Ascending aorta (tissue), 2 donors: ENCODE measurements around the gene NUTF2. TPM values are rescaled to one million over a fixed set of nuclear protein-coding genes. Genes with fewer than 3 reads are reported as not detected.
A peak's percentile ranks its signal among the peaks of the same experiment; 100 is the strongest.

Experiments
- DNase-seq, 2 donors: peaks; one replicate each; pipeline ENCODE4 v3.0.0-alpha.2; 2019; ENCODE audit warnings: low spot score in 2 of 2
- H3K27ac ChIP-seq, 2 donors: fragments of 200-600 bp; sonication (generic); one replicate each; pipeline ENCODE4 v1.5.1; 2016 to 2017; ENCODE audit warnings: mild to moderate bottlenecking in 1 of 2
- H3K27me3 ChIP-seq: fragments of 200-600 bp; sonication (generic); one replicate; pipeline ENCODE4 v1.5.1; 2017
- H3K36me3 ChIP-seq, 2 donors: fragments of 200-600 bp; sonication (generic); one replicate each; pipeline ENCODE4 v1.5.1; 2016
- H3K4me1 ChIP-seq, 2 donors: fragments of 200-600 bp; sonication (generic); one replicate each; pipeline ENCODE4 v1.5.1; 2016 to 2017; ENCODE audit warnings: mild to moderate bottlenecking in 1 of 2
- H3K4me3 ChIP-seq, 2 donors: fragments of 200-600 bp; sonication (generic); one replicate each; pipeline ENCODE4 v1.5.1; 2016 to 2017; ENCODE audit warnings: mild to moderate bottlenecking in 1 of 2
- H3K9me3 ChIP-seq, 2 donors: fragments of 200-600 bp; sonication (generic); one replicate each; pipeline ENCODE4 v1.5.1; 2016
- CTCF ChIP-seq, 3 experiments: fragments of 200-600 bp in 2 of 3; fragments of 450-650 bp in 1 of 3; sonication (generic) in 2 of 3; IDR thresholded peaks; one replicate each; pipeline ENCODE4 v1.5.1; 2016 to 2019; ENCODE audit warnings: antibody characterized with exemption in 3 of 3, mild to moderate bottlenecking in 1 of 3, moderate library complexity in 1 of 3
- intact Hi-C: fragments of 100-400 bp; cut with DNase I; formaldehyde crosslinking; loops from one replicate; pipeline ENCODE4 v1.15.1; 2023
- total RNA-seq: library from RNA; depleted of rRNA; stranded (reverse); fragments of >200 nt; gene quantifications from one replicate; pipeline ENCODE4 v1.1.0, GENCODE V29; 2016

The NUTF2 gene
- total RNA-seq, 1 donor from 2014 or later, result 156 TPM

- H3K9me3 ChIP-seq, result no peaks in the 10 kb centered on the region
- intact Hi-C loops, result loop anchor here (5.0 kb wide), 1 partner anchor 162 kb away; no protein-coding TSS in a partner anchor
- peaks cover 6 to 13% of the 10 kb centered on the region in 2 donors for H3K4me1 ChIP-seq
- H3K27ac ChIP-seq, result no peak overlapping the region
- H3K36me3 ChIP-seq, result peaks cover 83 to 87% of the 10 kb centered on the region in 2 donors
- H3K4me3 ChIP-seq, result no peak overlapping the region
- no peaks in the 10 kb centered on the region for H3K27me3 ChIP-seq
- no peak for TF ChIP-seq CTCF (IDR thresholded peaks at IDR 0.05)
- DNase-seq, result no peak
Measured at GRCh38 chr16:67880584-67880983, 33.9 kb downstream of the NUTF2 start.

- no peaks in the 10 kb centered on the region for H3K9me3 ChIP-seq
- intact Hi-C loops, result loop anchor here (5.0 kb wide), 1 partner anchor 161 kb away; no protein-coding TSS in a partner anchor
- peaks cover 6 to 13% of the 10 kb centered on the region in 2 donors for H3K4me1 ChIP-seq
- no peak overlapping the region for H3K27ac ChIP-seq
- DNase-seq, result no peak
- H3K4me3 ChIP-seq, result no peak overlapping the region
- H3K36me3 ChIP-seq, result peaks cover 73 to 82% of the 10 kb centered on the region in 2 donors
- no peak for TF ChIP-seq CTCF (IDR thresholded peaks at IDR 0.05)
- H3K27me3 ChIP-seq, result no peaks in the 10 kb centered on the region
Measured at GRCh38 chr16:67881621-67882161, 35.0 kb downstream of the NUTF2 start.

GRCh38 chr16:67882374-67883145, 35.8 kb downstream of the NUTF2 start:
- no peak overlapping the region for H3K4me3 ChIP-seq
- no peak for DNase-seq
- H3K36me3 ChIP-seq, result peaks cover 65 to 73% of the 10 kb centered on the region in 2 donors
- TF ChIP-seq CTCF (IDR thresholded peaks at IDR 0.05), result no peak
- no peaks in the 10 kb centered on the region for H3K9me3 ChIP-seq
- intact Hi-C loops, result loop anchor here (1.0 to 5.0 kb wide), 2 partner anchors 46 to 160 kb away; no protein-coding TSS in a partner anchor
- H3K27ac ChIP-seq, result no peak overlapping the region
- peaks cover 6 to 13% of the 10 kb centered on the region in 2 donors for H3K4me1 ChIP-seq
- H3K27me3 ChIP-seq, result no peaks in the 10 kb centered on the region

GRCh38 chr16:67883146-67883871, 36.6 kb downstream of the NUTF2 start:
- H3K36me3 ChIP-seq, result peaks cover 57 to 66% of the 10 kb centered on the region in 2 donors

More at GRCh38 chr16:67883146-67883871, 36.6 kb downstream of the NUTF2 start:
- no peak for DNase-seq
- TF ChIP-seq CTCF (IDR thresholded peaks at IDR 0.05), result no peak
- Histone ChIP-seq H3K27ac (peak overlapping the region in 1 of 2 donors; percentile 75), H3K4me3 (no peak overlapping the region), H3K27me3 (no peaks in the 10 kb centered on the region), H3K9me3 (no peaks in the 10 kb centered on the region), H3K4me1 (peaks cover 6 to 13% of the 10 kb centered on the region in 2 donors)
- intact Hi-C loops, result loop anchor here (1.0 to 5.0 kb wide), 2 partner anchors 45 to 159 kb away; no protein-coding TSS in a partner anchor
